HEK293 (cell line): ENCODE results near the gene IRS2.

Experiments
- CTCF ChIA-PET: fragments of 350-600 bp; formaldehyde crosslinking; extraction: SDS; loops from one replicate; lab custom pipeline; 2021; ENCODE audit warnings: antibody characterized with exemption; lab: Yijun Ruan, JAX
- POLR2A ChIA-PET: fragments of 300-600 bp; formaldehyde crosslinking; extraction: SDS; loops from one replicate; lab custom pipeline; 2020; ENCODE audit warnings: antibody characterized with exemption, inconsistent platforms; lab: Yijun Ruan, JAX
- H3K27ac ChIP-seq: fragments of 200-500 bp; sonication (Bioruptor generic); 2 replicates; pipeline ENCODE4 v1.5.1; 2014; ENCODE audit warnings: low read depth, low read length, control low read depth, inconsistent platforms; ENCODE audit errors: extremely low read depth
- H3K36me3 ChIP-seq, 2 experiments: fragments of 200-500 bp in 1 of 2; sonication (Bioruptor generic) in 1 of 2; 1 replicate in 1 of 2; 2 replicates in 1 of 2; pipeline ENCODE4 v1.5.1; 2014 to 2017; ENCODE audit warnings: inconsistent platforms in 2 of 2, low read length in 2 of 2; ENCODE audit not compliant: control insufficient read depth in 2 of 2, insufficient read depth in 1 of 2
- H3K4me1 ChIP-seq: fragments of 200-500 bp; sonication (Bioruptor generic); 2 replicates; pipeline ENCODE4 v1.5.1; 2014; ENCODE audit warnings: mild to moderate bottlenecking, low read length, inconsistent platforms; ENCODE audit not compliant: control insufficient read depth, insufficient read depth
- H3K4me3 ChIP-seq: 2 replicates; pipeline ENCODE4 v1.5.1; 2011; ENCODE audit warnings: low read depth, mild to moderate bottlenecking, control low read depth, low read length, moderate library complexity
- H3K9me3 ChIP-seq: fragments of 200-500 bp; sonication (Bioruptor generic); 2 replicates; pipeline ENCODE4 v1.5.1; 2014; ENCODE audit warnings: low read depth, low read length, inconsistent platforms; ENCODE audit not compliant: control insufficient read depth, insufficient read depth
- HIC1 ChIP-seq: fragments of 450-650 bp; formaldehyde crosslinking; IDR thresholded peaks from 2 replicates; pipeline ENCODE4 v1.5.1; 2016; ENCODE audit warnings: missing biosample characterization, missing genetic modification characterization
- PRDM10 ChIP-seq: fragments of 450-650 bp; formaldehyde crosslinking; IDR thresholded peaks from 2 replicates; pipeline ENCODE4 v1.5.1; 2016; ENCODE audit warnings: missing biosample characterization, missing genetic modification characterization
- PRDM6 ChIP-seq: fragments of 450-650 bp; formaldehyde crosslinking; IDR thresholded peaks from 2 replicates; pipeline ENCODE4 v1.5.1; 2017; ENCODE audit warnings: missing biosample characterization, missing genetic modification characterization
- SCRT1 ChIP-seq: fragments of 450-650 bp; formaldehyde crosslinking; IDR thresholded peaks from 2 replicates; pipeline ENCODE4 v1.5.1; 2016; ENCODE audit warnings: missing biosample characterization, missing genetic modification characterization, borderline replicate concordance
- SCRT2 ChIP-seq: fragments of 450-650 bp; formaldehyde crosslinking; IDR thresholded peaks from 2 replicates; pipeline ENCODE4 v1.5.1; 2016; ENCODE audit warnings: missing biosample characterization, missing genetic modification characterization
- SP7 ChIP-seq: fragments of 450-650 bp; formaldehyde crosslinking; IDR thresholded peaks from 2 replicates; pipeline ENCODE4 v1.5.1; 2016; ENCODE audit warnings: missing biosample characterization, missing genetic modification characterization
- WT1 ChIP-seq: fragments of 450-650 bp; formaldehyde crosslinking; IDR thresholded peaks from 2 replicates; pipeline ENCODE4 v1.5.1; 2016; ENCODE audit warnings: missing biosample characterization, missing genetic modification characterization
- ZBTB11 ChIP-seq: fragments of 450-650 bp; formaldehyde crosslinking; conservative IDR thresholded peaks from 2 replicates; pipeline ENCODE4 v1.5.1; 2016; ENCODE audit warnings: low read depth, missing biosample characterization, missing genetic modification characterization
- ZBTB21 ChIP-seq: fragments of 450-650 bp; formaldehyde crosslinking; IDR thresholded peaks from 2 replicates; pipeline ENCODE4 v1.5.1; 2017; ENCODE audit warnings: missing biosample characterization, missing genetic modification characterization
- ZNF10 ChIP-seq: fragments of 450-650 bp; formaldehyde crosslinking; IDR thresholded peaks from 2 replicates; pipeline ENCODE4 v1.5.1; 2017; ENCODE audit warnings: missing biosample characterization, missing genetic modification characterization
- ZNF146 ChIP-seq: fragments of 450-650 bp; formaldehyde crosslinking; IDR thresholded peaks from 2 replicates; pipeline ENCODE4 v1.5.1; 2016; ENCODE audit warnings: missing biosample characterization, missing genetic modification characterization
- ZNF174 ChIP-seq: fragments of 450-650 bp; formaldehyde crosslinking; IDR thresholded peaks from 2 replicates; pipeline ENCODE4 v1.5.0; 2017; ENCODE audit warnings: missing biosample characterization, mild to moderate bottlenecking, missing genetic modification characterization
- ZNF184 ChIP-seq: fragments of 450-650 bp; IDR thresholded peaks from 2 replicates; pipeline ENCODE4 v1.5.1; 2018; ENCODE audit warnings: missing biosample characterization, mild to moderate bottlenecking, missing genetic modification characterization
- ZNF221 ChIP-seq: fragments of 450-650 bp; formaldehyde crosslinking; IDR thresholded peaks from 2 replicates; pipeline ENCODE4 v1.5.1; 2017; ENCODE audit warnings: missing biosample characterization, missing genetic modification characterization, borderline replicate concordance
- ZNF335 ChIP-seq: fragments of 450-650 bp; formaldehyde crosslinking; conservative IDR thresholded peaks from 2 replicates; pipeline ENCODE4 v1.5.1; 2016; ENCODE audit warnings: missing biosample characterization, missing genetic modification characterization
- ZNF350 ChIP-seq: fragments of 450-650 bp; formaldehyde crosslinking; IDR thresholded peaks from 2 replicates; pipeline ENCODE4 v1.5.0; 2017; ENCODE audit warnings: missing biosample characterization, mild to moderate bottlenecking, missing genetic modification characterization
- ZNF510 ChIP-seq: fragments of 450-650 bp; formaldehyde crosslinking; IDR thresholded peaks from 2 replicates; pipeline ENCODE4 v1.5.1; 2018; ENCODE audit warnings: mild to moderate bottlenecking, missing genetic modification characterization, missing biosample characterization; ENCODE audit not compliant: insufficient replicate concordance
- ZNF513 ChIP-seq: fragments of 450-650 bp; IDR thresholded peaks from 2 replicates; pipeline ENCODE4 v1.5.1; 2018; ENCODE audit warnings: missing biosample characterization, missing genetic modification characterization
- ZNF514 ChIP-seq: fragments of 450-650 bp; formaldehyde crosslinking; IDR thresholded peaks from 2 replicates; pipeline ENCODE4 v1.5.1; 2016; ENCODE audit warnings: missing biosample characterization, missing genetic modification characterization
- ZNF600 ChIP-seq: fragments of 450-650 bp; formaldehyde crosslinking; IDR thresholded peaks from 2 replicates; pipeline ENCODE4 v1.5.1; 2016; ENCODE audit warnings: missing biosample characterization, missing genetic modification characterization
- ZNF629 ChIP-seq: fragments of 450-650 bp; formaldehyde crosslinking; IDR thresholded peaks from 2 replicates; pipeline ENCODE4 v1.5.1; 2017; ENCODE audit warnings: missing biosample characterization, missing genetic modification characterization
- ZNF660 ChIP-seq: fragments of 450-650 bp; IDR thresholded peaks from 2 replicates; pipeline ENCODE4 v1.5.1; 2018; ENCODE audit warnings: missing biosample characterization, mild to moderate bottlenecking, missing genetic modification characterization
- ZNF664 ChIP-seq: fragments of 450-650 bp; formaldehyde crosslinking; IDR thresholded peaks from 2 replicates; pipeline ENCODE4 v1.5.1; 2016; ENCODE audit warnings: missing biosample characterization, missing genetic modification characterization
- ZNF791 ChIP-seq: fragments of 450-650 bp; formaldehyde crosslinking; IDR thresholded peaks from 2 replicates; pipeline ENCODE4 v1.5.1; 2016; ENCODE audit warnings: missing biosample characterization, missing genetic modification characterization
- ZNF837 ChIP-seq: fragments of 450-650 bp; formaldehyde crosslinking; IDR thresholded peaks from 2 replicates; pipeline ENCODE4 v1.5.1; 2016; ENCODE audit warnings: missing biosample characterization, missing genetic modification characterization
- ZSCAN30 ChIP-seq: fragments of 450-650 bp; IDR thresholded peaks from 2 replicates; pipeline ENCODE4 v1.5.1; 2018; ENCODE audit warnings: missing biosample characterization, mild to moderate bottlenecking, missing genetic modification characterization, moderate library complexity

IRS2 gene

GRCh38 chr13:109790942-109791605 lies 4.7 kb upstream of the IRS2 start:
- Histone ChIP-seq H3K27ac (no peak overlapping the region), H3K4me1 (peaks cover 13% of the 10 kb centered on the region), H3K36me3 (no peaks in the 10 kb centered on the region), H3K9me3 (no peaks in the 10 kb centered on the region), H3K4me3 (no peak overlapping the region)
- ChIA-PET POLR2A (no interaction called here), CTCF (interaction anchor here (0.5 to 1.1 kb wide), 4 partner anchors 154 to 1207 kb away, joined by 3 to 5 read pairs (median 3); no protein-coding TSS in a partner anchor)
- no peak for TF ChIP-seq ZNF600 (tag by site-specific recombination)
- peak; percentile 71; the same call in 1 of the 2 replicates for TF ChIP-seq ZNF660 (tag by site-specific recombination)
- 0 out of 2 replicates have a peak, but pooled peaks have one; percentile 25 for TF ChIP-seq ZNF335 (tag by site-specific recombination)
- no peak for TF ChIP-seq PRDM10 (tag by site-specific recombination)
- TF ChIP-seq ZNF146 (tag by site-specific recombination), result no peak
- TF ChIP-seq ZNF184, result no peak
- no peak for TF ChIP-seq ZNF513 (tag by site-specific recombination)
- peak; percentile 87; the same call in 1 of the 2 replicates for TF ChIP-seq ZSCAN30 (tag by site-specific recombination)
- TF ChIP-seq ZNF837 (tag by site-specific recombination), result no peak
- TF ChIP-seq ZNF174 (tag by site-specific recombination), result no peak
- TF ChIP-seq ZNF221 (tag by site-specific recombination), result no peak
- TF ChIP-seq ZBTB11, result no peak
- no peak for TF ChIP-seq SCRT2 (tag by site-specific recombination)
- TF ChIP-seq SCRT1 (tag by site-specific recombination), result no peak
- TF ChIP-seq SP7 (tag by site-specific recombination), result no peak
- no peak for TF ChIP-seq ZNF791 (tag by site-specific recombination)
- TF ChIP-seq ZNF350, result no peak
- no peak for TF ChIP-seq HIC1
- TF ChIP-seq ZNF514 (tag by site-specific recombination), result no peak
- TF ChIP-seq ZNF664 (tag by site-specific recombination), result no peak
- no peak for TF ChIP-seq ZNF10 (tag by site-specific recombination)
- 0 out of 2 replicates have a peak, but pooled peaks have one; percentile 16 for TF ChIP-seq ZNF629 (tag by site-specific recombination)
- no peak for TF ChIP-seq WT1 (tag by site-specific recombination)
- TF ChIP-seq PRDM6 (tag by site-specific recombination), result 0 out of 2 replicates have a peak, but pooled peaks have one; percentile 8
- no peak for TF ChIP-seq ZBTB21
- TF ChIP-seq ZNF510 (tag by site-specific recombination), result no peak
